Lower leg skin (tissue), 4 donors: ENCODE results near the gene UNC45B. TPM values are rescaled to one million over a fixed set of nuclear protein-coding genes. Genes with fewer than 3 reads are reported as not detected.
"Not testable (repeated sequence)": the region's sequence is repeated elsewhere in the genome, so short reads cannot be mapped to it uniquely, and the experiment has no call there.

Experiments used
- DNase-seq, 2 donors: peaks; one replicate each; pipeline ENCODE4 v3.0.0-alpha.2; 2019; ENCODE audit warnings: low spot score in 2 of 2
- H3K4me3 ChIP-seq: fragments of 200-600 bp; sonication (generic); 2 replicates; pipeline ENCODE4 v1.5.1; 2017; ENCODE audit warnings: mild to moderate bottlenecking, low read depth; ENCODE audit not compliant: poor library complexity, severe bottlenecking
- CTCF ChIP-seq, 3 donors: fragments of 450-650 bp; IDR thresholded peaks; one replicate each; pipeline ENCODE4 v1.5.1; 2016; ENCODE audit warnings: antibody characterized with exemption in 3 of 3, mild to moderate bottlenecking in 3 of 3, moderate library complexity in 2 of 3
- POLR2A ChIP-seq, 2 donors: fragments of 450-650 bp; IDR thresholded peaks; one replicate each; pipeline ENCODE4 v1.6.1; 2016 to 2017; ENCODE audit warnings: antibody characterized with exemption in 2 of 2, mild to moderate bottlenecking in 1 of 2, moderate library complexity in 1 of 2
- WGBS, 2 donors: methylation state at CpG; one replicate each; pipeline ENCODE4 v1.1.5; 2018; 5-methylcytosine and 5-hydroxymethylcytosine counted together
- intact Hi-C: fragments of 100-400 bp; cut with DNase I; formaldehyde crosslinking; loops from one replicate; pipeline ENCODE4 v1.15.0; 2023; ENCODE audit warnings: low total_unique reads
- total RNA-seq, 4 donors: library from RNA; depleted of rRNA; stranded (reverse); fragments of >200 nt; gene quantifications; one replicate each; pipeline ENCODE4 v1.1.0, GENCODE V29; 2016

The UNC45B gene
- total RNA-seq, 4 donors from 2014 or later: 0.06 TPM; not detected in 3

GRCh38 chr17:35169835-35170363 is 22.3 kb downstream of the UNC45B start:
- TF ChIP-seq POLR2A (IDR thresholded peaks at IDR 0.05) (no peak), CTCF (IDR thresholded peaks at IDR 0.05) (no peak)
- WGBS, 2 donors: 87 to 92% methylated on average over 17 of the region's 17 CpGs
- no peak overlapping the region for H3K4me3 ChIP-seq
- intact Hi-C loops: loop anchor here (10.0 kb wide), 2 partner anchors 145 to 365 kb away; partner anchors contain the start of gene SLFN12L
- peak in 1 of 2 donors; percentile 76 for DNase-seq

GRCh38 chr17:35170968-35171771 is 23.6 kb downstream of the UNC45B start:
- TF ChIP-seq POLR2A (IDR thresholded peaks at IDR 0.05) (no peak), CTCF (IDR thresholded peaks at IDR 0.05) (no peak)
- 78 to 79% methylated on average over 18 of the region's 18 CpGs for WGBS, 2 donors
- peak in 1 of 2 donors; percentile 83 for DNase-seq
- H3K4me3 ChIP-seq: no peak overlapping the region
- intact Hi-C loops: loop anchor here (10.0 kb wide), 2 partner anchors 144 to 364 kb away; partner anchors contain the start of gene SLFN12L

- intact Hi-C loops: loop anchor here (10.0 kb wide), 2 partner anchors 143 to 363 kb away; partner anchors contain the start of gene SLFN12L
- no peak for TF ChIP-seq CTCF (IDR thresholded peaks at IDR 0.05)
- no peak for TF ChIP-seq POLR2A (IDR thresholded peaks at IDR 0.05)
- no peak for DNase-seq
- H3K4me3 ChIP-seq: no peak overlapping the region
- WGBS, 2 donors: 18 to 24% methylated on average over 2 of the region's 2 CpGs
Measured at GRCh38 chr17:35171834-35172233, 24.2 kb downstream of the UNC45B start.

- intact Hi-C loops: loop anchor here (10.0 kb wide), 2 partner anchors 142 to 362 kb away; partner anchors contain the start of gene SLFN12L
- WGBS, 2 donors: 80 to 87% methylated on average over 3 of the region's 3 CpGs
- not testable (repeated sequence) for H3K4me3 ChIP-seq
- DNase-seq: peak in 1 of 2 donors; percentile 56
Measured at GRCh38 chr17:35172321-35172720, 24.7 kb downstream of the UNC45B start.

GRCh38 chr17:35174835-35175334 is 27.3 kb downstream of the UNC45B start:
- WGBS, 2 donors: 78 to 89% methylated on average over 2 of the region's 2 CpGs
- intact Hi-C loops: loop anchor here (10.0 kb wide), 2 partner anchors 140 to 360 kb away; partner anchors contain the start of gene SLFN12L
- TF ChIP-seq POLR2A (IDR thresholded peaks at IDR 0.05): no peak
- no peak for TF ChIP-seq CTCF (IDR thresholded peaks at IDR 0.05)
- DNase-seq: no peak
- H3K4me3 ChIP-seq: no peak overlapping the region
